Measurements from ENCODE around the gene MPL. TPM values are rescaled to one million over a fixed set of nuclear protein-coding genes. Genes with fewer than 3 reads are reported as not detected.
A peak's percentile ranks its signal among the peaks of the same experiment; 100 is the strongest.

MPL gene
- total and polyA plus RNA-seq, 4 donors = 0.03 to 1.0 TPM; not detected in 2

- Histone ChIP-seq H3K4me1 (ENCODE audit: control insufficient read depth in 4 of 4, insufficient read depth in 4 of 4, low read length in 3 of 4) (peaks cover 2 to 31% (median 19%) of the 10 kb centered on the region in 4 donors), H3K27me3 (ENCODE audit: control insufficient read depth in 4 of 4, insufficient read depth in 4 of 4, low read length in 3 of 4) (no peaks in the 10 kb centered on the region), H3K9me3 (ENCODE audit: control insufficient read depth in 4 of 4, low read length in 3 of 4) (no peaks in the 10 kb centered on the region), H3K27ac (ENCODE audit: low read depth in 1 of 2, low read length in 2 of 2) (no peak overlapping the region), H3K9ac (ENCODE audit: low read depth in 1 of 2, low read length in 2 of 2) (peak overlapping the region in 1 of 2 donors; percentile 7), H3K4me3 (ENCODE audit: low read depth in 1 of 3, low read length in 3 of 3) (no peak overlapping the region), H3K36me3 (ENCODE audit: control insufficient read depth in 4 of 4, insufficient read depth in 3 of 4, low read depth in 1 of 4, low read length in 3 of 4) (peaks cover 9 to 44% (median 36%) of the 10 kb centered on the region in 4 donors)
- 73% methylated on average over 4 of the region's 4 CpGs for WGBS
- TF ChIP-seq, protein P1, sequence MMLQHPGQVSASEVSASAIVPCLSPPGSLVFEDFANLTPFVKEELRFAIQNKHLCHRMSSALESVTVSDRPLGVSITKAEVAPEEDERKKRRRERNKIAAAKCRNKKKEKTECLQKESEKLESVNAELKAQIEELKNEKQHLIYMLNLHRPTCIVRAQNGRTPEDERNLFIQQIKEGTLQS (IDR thresholded peaks at IDR 0.05) = no peak
- TF ChIP-seq SP1 (IDR thresholded peaks at IDR 0.05) = no peak
- TF ChIP-seq FOXA1 (IDR thresholded peaks at IDR 0.05) = no peak
- no peak for TF ChIP-seq RXRA (IDR thresholded peaks at IDR 0.05)
- TF ChIP-seq EGR1 (IDR thresholded peaks at IDR 0.05; ENCODE audit: low read depth in 2 of 2) = no peak
- TF ChIP-seq NR2F2 (IDR thresholded peaks at IDR 0.05) = no peak
- TF ChIP-seq GABPA (IDR thresholded peaks at IDR 0.05 in 1 of 2, conservative IDR thresholded peaks at IDR 0.05 in 1 of 2) = no peak
- TF ChIP-seq YY1 (IDR thresholded peaks at IDR 0.05) = no peak
- no peak for TF ChIP-seq REST (IDR thresholded peaks at IDR 0.05)
- no peak for TF ChIP-seq FOXA2 (IDR thresholded peaks at IDR 0.05)
- no peak for TF ChIP-seq RAD21 (IDR thresholded peaks at IDR 0.05)
- no peak for TF ChIP-seq CTCF (IDR thresholded peaks at IDR 0.05; ENCODE audit: low read depth, low read length, missing input control)
- no peak for TF ChIP-seq HNF4A (conservative IDR thresholded peaks at IDR 0.05)
- TF ChIP-seq HNF4G (IDR thresholded peaks at IDR 0.05) = no peak
- TF ChIP-seq, protein P2, sequence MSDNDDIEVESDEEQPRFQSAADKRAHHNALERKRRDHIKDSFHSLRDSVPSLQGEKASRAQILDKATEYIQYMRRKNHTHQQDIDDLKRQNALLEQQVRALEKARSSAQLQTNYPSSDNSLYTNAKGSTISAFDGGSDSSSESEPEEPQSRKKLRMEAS (IDR thresholded peaks at IDR 0.05) = no peak
- TF ChIP-seq ZBTB33 (IDR thresholded peaks at IDR 0.05) = no peak
- TF ChIP-seq TAF1 (conservative IDR thresholded peaks at IDR 0.05) = no peak
- TF ChIP-seq JUND (IDR thresholded peaks at IDR 0.05) = no peak
- DNase-seq (ENCODE audit: low spot score) = no peak
Observed at GRCh38 chr1:43387976-43388599, 50.5 kb downstream of the MPL start.
